K562 (cell line): ENCODE data around the gene CCDC7. TPM values are rescaled to one million over a fixed set of nuclear protein-coding genes. Genes with fewer than 3 reads are reported as not detected.

Source experiments
- ATAC-seq: fragments of 200-7000 bp; cut with Tn5 transposase; 3 replicates; pipeline ENCODE4 v1.9.1; 2020; ENCODE audit warnings: moderate library complexity
- BruUV-seq: library from RNA; stranded (reverse); fragments of 400-500 nt; replicated peaks from 2 replicates; lab custom pipeline; 2021; lab: Mats Ljungman, UMichigan
- CTCF ChIA-PET: fragments of 300-600 bp; formaldehyde crosslinking; extraction: SDS; loops from one replicate; lab custom pipeline; 2021; ENCODE audit warnings: low intra/inter-chr PET ratio; lab: Yijun Ruan, JAX
- POLR2A ChIA-PET: fragments of 300-600, 350-650 bp; sonication (Branson Sonifier 250); formaldehyde crosslinking; extraction: SDS; loops from one replicate; lab custom pipeline; 2021; ENCODE audit warnings: antibody characterized with exemption, inconsistent platforms; lab: Yijun Ruan, JAX
- DNase-seq, 4 experiments: peaks; one replicate each; pipeline versions ENCODE4 v3.0.0 to v3.0.0-alpha.2; 2011 to 2018; ENCODE audit warnings: low spot score in 3 of 4, mixed read lengths in 3 of 4; ENCODE audit errors: extremely low read depth in 1 of 4
- FAIRE-seq: peaks from 2 replicates; lab custom pipeline; 2011; peaks lifted over from hg19 to GRCh38; lab: Jason Lieb, UNC
- H2AFZ ChIP-seq: 2 replicates; pipeline ENCODE4 v1.6.0; 2011; ENCODE audit warnings: low read depth, low read length, control low read depth, inconsistent platforms
- H3K27ac ChIP-seq: fragments of 200-600 bp; 3 replicates; pipeline ENCODE4 v1.8.0; 2011; ENCODE audit warnings: low read depth, mild to moderate bottlenecking, control low read depth, inconsistent platforms, low read length, moderate library complexity, mixed read lengths; ENCODE audit errors: extremely low read depth
- H3K27me3 ChIP-seq, 2 experiments: fragments of 300-600 bp in 1 of 2; 2 replicates in 1 of 2; 3 replicates in 1 of 2; pipeline versions ENCODE4 v1.6.0 to v1.8.0; 2011; ENCODE audit warnings: inconsistent platforms in 2 of 2, low read length in 2 of 2, mild to moderate bottlenecking in 1 of 2, mixed read lengths in 1 of 2, moderate library complexity in 1 of 2; ENCODE audit not compliant: control insufficient read depth in 2 of 2, insufficient read depth in 2 of 2
- H3K36me3 ChIP-seq: fragments of 300-600 bp; 3 replicates; pipeline ENCODE4 v1.8.0; 2011; ENCODE audit warnings: mild to moderate bottlenecking, low read length, inconsistent platforms; ENCODE audit not compliant: control insufficient read depth, insufficient read depth
- H3K4me1 ChIP-seq, 2 experiments: fragments of 200-600 bp in 1 of 2; replicated peaks in 1 of 2; 2 replicates in 1 of 2; 3 replicates in 1 of 2; pipeline versions ENCODE4 v1.5.1 to v1.8.0; 2011; ENCODE audit warnings: inconsistent platforms in 2 of 2, low read length in 2 of 2, mild to moderate bottlenecking in 1 of 2, mixed read lengths in 1 of 2, moderate library complexity in 1 of 2; ENCODE audit not compliant: control insufficient read depth in 2 of 2, insufficient read depth in 2 of 2
- H3K4me2 ChIP-seq: 2 replicates; pipeline ENCODE4 v1.6.1; 2011; ENCODE audit warnings: low read length, control low read depth, inconsistent platforms, mixed read lengths; ENCODE audit not compliant: insufficient read depth
- H3K4me3 ChIP-seq: fragments of 200-600 bp; sonication (generic), shearing (Covaris generic); 2 replicates; pipeline ENCODE4 v1.5.1; 2016; ENCODE audit warnings: control low read depth, inconsistent platforms
- H3K79me2 ChIP-seq: fragments of 200-600 bp; 3 replicates; pipeline ENCODE4 v1.8.0; 2011; ENCODE audit warnings: low read length, inconsistent platforms; ENCODE audit not compliant: control insufficient read depth, insufficient read depth
- H3K9ac ChIP-seq, 2 experiments: 2 replicates each; pipeline versions ENCODE4 v1.6.0 to v1.6.1; 2011; ENCODE audit warnings: low read depth in 2 of 2, low read length in 2 of 2, control low read depth in 1 of 2, inconsistent platforms in 1 of 2, mild to moderate bottlenecking in 1 of 2, mixed read lengths in 1 of 2; ENCODE audit not compliant: insufficient read depth in 1 of 2
- H3K9me1 ChIP-seq: one replicate; pipeline ENCODE4 v1.6.0; 2011; ENCODE audit warnings: inconsistent platforms, mild to moderate bottlenecking, low read length, moderate library complexity; ENCODE audit not compliant: control insufficient read depth, insufficient read depth
- H3K9me3 ChIP-seq: replicated peaks from 2 replicates; pipeline ENCODE4 v1.5.1; 2011; ENCODE audit warnings: low read depth, low read length, inconsistent platforms; ENCODE audit not compliant: control insufficient read depth, insufficient read depth
- H4K20me1 ChIP-seq: replicated peaks from 2 replicates; pipeline ENCODE4 v1.6.1; 2011; ENCODE audit warnings: low read length, inconsistent platforms, mixed read lengths; ENCODE audit not compliant: control insufficient read depth, insufficient read depth
- ATF3 ChIP-seq, 2 experiments: fragments of 450-650 bp in 1 of 2; sonication (generic) in 1 of 2; formaldehyde crosslinking in 1 of 2; IDR thresholded peaks in 1 of 2; conservative IDR thresholded peaks in 1 of 2; 2 replicates each; pipeline versions ENCODE4 v1.6.1 to v1.8.1; 2016 to 2023; ENCODE audit warnings: mild to moderate bottlenecking in 2 of 2, moderate library complexity in 2 of 2, inconsistent platforms in 1 of 2, missing genetic modification reagents in 1 of 2
- CBFB ChIP-seq: sonication (generic); formaldehyde crosslinking; IDR thresholded peaks from 2 replicates; pipeline ENCODE4 v1.4.0; 2020; ENCODE audit warnings: mild to moderate bottlenecking, missing genetic modification reagents
- CEBPB ChIP-seq: fragments of 450-650 bp; IDR thresholded peaks from 2 replicates; pipeline ENCODE4 v1.6.1; 2016; ENCODE audit warnings: missing genetic modification characterization, missing compliant biosample characterization
- CEBPG ChIP-seq, 3 experiments: fragments of 200-800 bp in 1 of 3; sonication (Bioruptor generic) in 1 of 3; sonication (generic) in 1 of 3; formaldehyde crosslinking in 1 of 3; IDR thresholded peaks in 2 of 3; conservative IDR thresholded peaks in 1 of 3; 2 replicates each; pipeline versions ENCODE4 v1.6.1 to v1.8.0; 2016 to 2022; ENCODE audit warnings: missing compliant biosample characterization in 2 of 3, missing genetic modification characterization in 2 of 3, mild to moderate bottlenecking in 1 of 3, missing genetic modification reagents in 1 of 3
- GTF2A2 ChIP-seq: IDR thresholded peaks from 2 replicates; pipeline ENCODE4 v1.6.1; 2016; ENCODE audit warnings: mild to moderate bottlenecking, missing genetic modification characterization, missing compliant biosample characterization
- PATZ1 ChIP-seq: fragments of 250-450 bp; sonication (Bioruptor Pico); IDR thresholded peaks from 2 replicates; pipeline ENCODE4 v1.5.0; 2020; ENCODE audit warnings: mild to moderate bottlenecking, borderline replicate concordance
- ZNF12 ChIP-seq: sonication (generic); formaldehyde crosslinking; IDR thresholded peaks from 2 replicates; pipeline ENCODE4 v1.4.0; 2020; ENCODE audit warnings: mild to moderate bottlenecking, missing genetic modification reagents
- ZNF586 ChIP-seq: fragments of 450-650 bp; formaldehyde crosslinking; conservative IDR thresholded peaks from 2 replicates; pipeline ENCODE4 v1.4.0; 2020; ENCODE audit warnings: mild to moderate bottlenecking, moderate library complexity
- ZSCAN29 ChIP-seq: fragments of 450-650 bp; IDR thresholded peaks from 2 replicates; pipeline ENCODE4 v1.6.1; 2017
- in situ Hi-C: fragments of 300-500 bp; cut with MboI; formaldehyde crosslinking; loops from 4 replicates; pipeline ENCODE4 v1.15.0; 2018; ENCODE audit warnings: inconsistent platforms, mixed read lengths
- intact Hi-C: fragments of 100-400 bp; cut with micrococcal nuclease; formaldehyde crosslinking; loops from 2 replicates; pipeline ENCODE4 v1.14.2; 2022
- polyA plus RNA-seq, 8 experiments: library from polyadenylated mRNA; depleted of rRNA in 4 of 8; stranded (reverse) in 5 of 8; unstranded in 3 of 8; fragments of >200 nt; fragmentation: Nextera tagmentation in 2 of 8; fragmentation: Illumina TruSeq in 1 of 8; extraction: Ambion mirVana in 2 of 8; extraction: Trizol in 1 of 8; gene quantifications; 2 replicates each; pipeline versions ENCODE4 v1.2.1 to v1.2.3, GENCODE V29; 2011 to 2014; ENCODE audit warnings: inconsistent platforms in 1 of 8, missing spikeins in 1 of 8
- total RNA-seq, 7 experiments: library from RNA; depleted of rRNA in 6 of 7; stranded (reverse); fragments of >200 nt in 6 of 7; fragmentation: Illumina TruSeq in 2 of 7; extraction: Trizol in 2 of 7; gene quantifications; 2 replicates each; pipeline versions ENCODE4 v1.2.1 to v1.2.3, GENCODE V29; 2011 to 2021; ENCODE audit warnings: low replicate concordance in 1 of 7

The CCDC7 gene
- total and polyA plus RNA-seq, 9 of the 15 experiments (the other 6 are each of a cell fraction or from before 2014, with no cell fraction given), result 1.5 to 6.6 (median 2.7) TPM

GRCh38 chr10:32790483-32790882 lies 344.5 kb downstream of the CCDC7 start (continued):
- TF ChIP-seq PATZ1 (no peak), ZSCAN29 (no peak), ZNF586 (CRISPR knock-in tag) (no peak)

- FAIRE-seq, result no peak
- TF ChIP-seq CEBPG (CRISPR knock-in tag; IDR thresholded peaks at IDR 0.05), result no peak
- peak; percentile 45 to 89; a peak in 3 of 4 replicates for TF ChIP-seq CEBPG (tag; conservative IDR thresholded peaks at IDR 0.05 in 1 of 2, IDR thresholded peaks at IDR 0.05 in 1 of 2)
- no peak for TF ChIP-seq CBFB
- TF ChIP-seq ATF3 (IDR thresholded peaks at IDR 0.05), result 0 out of 2 replicates have a peak, but pooled peaks have one; percentile 14
- TF ChIP-seq ATF3 (CRISPR knock-in tag; conservative IDR thresholded peaks at IDR 0.05), result no peak
- TF ChIP-seq GTF2A2 (tag), result no peak
- no peak for TF ChIP-seq ZNF12 (CRISPR knock-in tag)
- TF ChIP-seq CEBPB (tag), result peak; percentile 86
- no peaks in the 10 kb centered on the region for H3K9me1 ChIP-seq
- H3K4me3 ChIP-seq, result no peak overlapping the region
- no peak overlapping the region for H3K4me2 ChIP-seq
- H3K27me3 ChIP-seq, result no peaks in the 10 kb centered on the region
- DNase-seq, result no peak
- no TSS peak for BruUV-seq
- intact Hi-C loops, result loop anchor here (10.0 kb wide), 1 partner anchor 418 kb away; no protein-coding TSS in a partner anchor
- ATAC-seq, result no peak
- H3K9me3 ChIP-seq, result no peaks in the 10 kb centered on the region
- ChIA-PET POLR2A (no interaction called here), CTCF (no interaction called here)
- no peaks in the 10 kb centered on the region for H3K4me1 ChIP-seq
- H3K9ac ChIP-seq, result no peak overlapping the region
- H3K36me3 ChIP-seq, result no peaks in the 10 kb centered on the region
- no peaks in the 10 kb centered on the region for H3K79me2 ChIP-seq
- in situ Hi-C loops, result no loop called here
- H2AFZ ChIP-seq, result no peak overlapping the region
- H3K27ac ChIP-seq, result no peak overlapping the region
- H4K20me1 ChIP-seq, result no peaks in the 10 kb centered on the region
These were observed 347.1 kb downstream of the CCDC7 start for GRCh38 chr10:32793033-32793432.
